Activated CD4-positive, alpha-beta T cell treated with anti-CD3 and anti-CD28 coated beads, Interleukin-2, amount 10 ng/mL, durations not matched to agents 7 days and 5 days (primary cell): Measurements from ENCODE around the gene S100A11. TPM values are rescaled to one million over a fixed set of nuclear protein-coding genes. Genes with fewer than 3 reads are reported as not detected.

ENCODE experiments used
- CTCF ChIA-PET: fragments of 350-600 bp; sonication (Branson Sonifier 250); formaldehyde crosslinking; loops from one replicate; lab custom pipeline; 2021; ENCODE audit warnings: antibody characterized with exemption; lab: Charles Lee
- POLR2A ChIA-PET: fragments of 350-600 bp; sonication (Branson Sonifier 250); formaldehyde crosslinking; loops from one replicate; lab custom pipeline; 2021; ENCODE audit warnings: antibody characterized with exemption; lab: Charles Lee
- DNase-seq: peaks from one replicate; pipeline ENCODE4 v3.0.0-alpha.2; 2020
- H3K27ac Mint-ChIP-seq: one replicate; pipeline ENCODE4 v1.8.0; 2021; ENCODE audit warnings: mild to moderate bottlenecking, moderate library complexity, mixed read lengths
- H3K27me3 Mint-ChIP-seq: one replicate; pipeline ENCODE4 v1.8.0; 2021; ENCODE audit warnings: mixed read lengths
- H3K36me3 Mint-ChIP-seq: one replicate; pipeline ENCODE4 v1.8.0; 2021; ENCODE audit warnings: low read depth, mixed read lengths
- H3K4me1 Mint-ChIP-seq: one replicate; pipeline ENCODE4 v1.8.0; 2021; ENCODE audit warnings: mixed read lengths
- H3K4me3 Mint-ChIP-seq: one replicate; pipeline ENCODE4 v1.8.0; 2021; ENCODE audit warnings: mild to moderate bottlenecking, moderate library complexity, mixed read lengths
- H3K9me3 Mint-ChIP-seq: one replicate; pipeline ENCODE4 v1.8.0; 2021; ENCODE audit warnings: mixed read lengths
- total RNA-seq, 2 experiments: library from RNA; stranded (reverse); gene quantifications; one replicate each; pipeline ENCODE4 v1.2.3, GENCODE V29; 2021

Gene S100A11
- total RNA-seq, 2 experiments from 2014 or later: 367 to 412 TPM

- peaks cover 3% of the 10 kb centered on the region for H3K9me3 Mint-ChIP-seq
- DNase-seq: no peak
- peaks cover 47% of the 10 kb centered on the region for H3K4me1 Mint-ChIP-seq
- H3K27me3 Mint-ChIP-seq: no peaks in the 10 kb centered on the region
- POLR2A ChIA-PET: no interaction called here
- CTCF ChIA-PET: interaction anchor here (1.7 to 5.3 kb wide), 5 partner anchors 12 to 68 kb away, joined by 5 to 68 read pairs (median 9); no protein-coding TSS in a partner anchor
- H3K27ac Mint-ChIP-seq: peak overlapping the region; percentile 99
- H3K36me3 Mint-ChIP-seq: peaks cover 49% of the 10 kb centered on the region
- H3K4me3 Mint-ChIP-seq: peak overlapping the region; percentile 98
Measured at GRCh38 chr1:152035539-152036266, 1.1 kb downstream of the S100A11 start.

GRCh38 chr1:152034654-152035538 lies 1.9 kb downstream of the S100A11 start:
- H3K27me3 Mint-ChIP-seq: no peaks in the 10 kb centered on the region
- CTCF ChIA-PET: interaction anchor here (0.6 to 5.3 kb wide), 19 partner anchors 11 to 423 kb away, joined by 3 to 68 read pairs (median 4); no protein-coding TSS in a partner anchor
- H3K9me3 Mint-ChIP-seq: peaks cover 3% of the 10 kb centered on the region
- peak; percentile 73 for DNase-seq
- H3K36me3 Mint-ChIP-seq: peaks cover 54% of the 10 kb centered on the region
- H3K27ac Mint-ChIP-seq: peak overlapping the region; percentile 99
- peak overlapping the region; percentile 98 for H3K4me3 Mint-ChIP-seq
- peaks cover 51% of the 10 kb centered on the region for H3K4me1 Mint-ChIP-seq
- POLR2A ChIA-PET: no interaction called here

GRCh38 chr1:152034324-152034653 lies 2.5 kb downstream of the S100A11 start:
- no peak for DNase-seq
- H3K27ac Mint-ChIP-seq: peak overlapping the region; percentile 99
- H3K36me3 Mint-ChIP-seq: peaks cover 58% of the 10 kb centered on the region
- peaks cover 56% of the 10 kb centered on the region for H3K4me1 Mint-ChIP-seq
- H3K27me3 Mint-ChIP-seq: no peaks in the 10 kb centered on the region
- ChIA-PET CTCF (interaction anchor here (0.5 to 5.3 kb wide), 19 partner anchors 11 to 424 kb away, joined by 3 to 68 read pairs (median 4); no protein-coding TSS in a partner anchor), POLR2A (no interaction called here)
- H3K9me3 Mint-ChIP-seq: peaks cover 3% of the 10 kb centered on the region
- peak overlapping the region; percentile 98 for H3K4me3 Mint-ChIP-seq

- H3K36me3 Mint-ChIP-seq: peaks cover 54% of the 10 kb centered on the region
- ChIA-PET CTCF (interaction anchor here (0.6 kb wide), 1 partner anchor 430 kb away, joined by 6 read pairs; no protein-coding TSS in a partner anchor), POLR2A (no interaction called here)
- no peaks in the 10 kb centered on the region for H3K27me3 Mint-ChIP-seq
- no peak overlapping the region for H3K27ac Mint-ChIP-seq
- H3K4me1 Mint-ChIP-seq: peaks cover 50% of the 10 kb centered on the region
- DNase-seq: no peak
- H3K9me3 Mint-ChIP-seq: peaks cover 3% of the 10 kb centered on the region
- no peak overlapping the region for H3K4me3 Mint-ChIP-seq
Measured at GRCh38 chr1:152029929-152030211, 6.9 kb downstream of the S100A11 start.

- H3K9me3 Mint-ChIP-seq: peaks cover 3% of the 10 kb centered on the region
- POLR2A ChIA-PET: no interaction called here
- CTCF ChIA-PET: interaction anchor here (1.7 kb wide), 1 partner anchor 28 kb away, joined by 6 read pairs; no protein-coding TSS in a partner anchor
- no peaks in the 10 kb centered on the region for H3K27me3 Mint-ChIP-seq
- H3K4me1 Mint-ChIP-seq: peaks cover 46% of the 10 kb centered on the region
- no peak for DNase-seq
- no peak overlapping the region for H3K4me3 Mint-ChIP-seq
- H3K36me3 Mint-ChIP-seq: peaks cover 50% of the 10 kb centered on the region
- no peak overlapping the region for H3K27ac Mint-ChIP-seq
Measured at GRCh38 chr1:152029144-152029928, 7.5 kb downstream of the S100A11 start.

GRCh38 chr1:152026895-152027294 lies 9.9 kb downstream of the S100A11 start:
- H3K27ac Mint-ChIP-seq: no peak overlapping the region
- H3K4me3 Mint-ChIP-seq: no peak overlapping the region
- CTCF ChIA-PET: interaction anchor here (1.2 kb wide), 1 partner anchor 12 kb away, joined by 3 read pairs; no protein-coding TSS in a partner anchor
- DNase-seq: no peak
- H3K36me3 Mint-ChIP-seq: peaks cover 26% of the 10 kb centered on the region
- POLR2A ChIA-PET: no interaction called here
- peaks cover 23% of the 10 kb centered on the region for H3K4me1 Mint-ChIP-seq
- no peaks in the 10 kb centered on the region for H3K27me3 Mint-ChIP-seq
- H3K9me3 Mint-ChIP-seq: peaks cover 2% of the 10 kb centered on the region

GRCh38 chr1:152024223-152024622 lies 12.6 kb downstream of the S100A11 start:
- H3K36me3 Mint-ChIP-seq: peaks cover 7% of the 10 kb centered on the region
- no peaks in the 10 kb centered on the region for H3K9me3 Mint-ChIP-seq
- no peak overlapping the region for H3K27ac Mint-ChIP-seq
- CTCF ChIA-PET: interaction anchor here (2.1 to 4.2 kb wide), 2 partner anchors 11 kb away, joined by 6 to 16 read pairs; no protein-coding TSS in a partner anchor
- H3K4me1 Mint-ChIP-seq: peaks cover 8% of the 10 kb centered on the region
- H3K4me3 Mint-ChIP-seq: no peak overlapping the region
- DNase-seq: no peak
- no peaks in the 10 kb centered on the region for H3K27me3 Mint-ChIP-seq
- POLR2A ChIA-PET: no interaction called here

GRCh38 chr1:152023221-152023620 lies 13.6 kb downstream of the S100A11 start:
- H3K4me1 Mint-ChIP-seq: no peaks in the 10 kb centered on the region
- H3K27ac Mint-ChIP-seq: no peak overlapping the region
- DNase-seq: no peak
- H3K9me3 Mint-ChIP-seq: no peaks in the 10 kb centered on the region
- H3K4me3 Mint-ChIP-seq: no peak overlapping the region
- H3K36me3 Mint-ChIP-seq: no peaks in the 10 kb centered on the region
- POLR2A ChIA-PET: no interaction called here
- CTCF ChIA-PET: interaction anchor here (2.1 to 4.2 kb wide), 3 partner anchors 10 to 55 kb away, joined by 6 to 16 read pairs (median 7); no protein-coding TSS in a partner anchor
- H3K27me3 Mint-ChIP-seq: no peaks in the 10 kb centered on the region

GRCh38 chr1:152022474-152022873 lies 14.3 kb downstream of the S100A11 start:
- H3K27ac Mint-ChIP-seq: no peak overlapping the region
- no peak overlapping the region for H3K4me3 Mint-ChIP-seq
- no peak for DNase-seq
- no peaks in the 10 kb centered on the region for H3K36me3 Mint-ChIP-seq
- no peaks in the 10 kb centered on the region for H3K9me3 Mint-ChIP-seq
- CTCF ChIA-PET: interaction anchor here (1.6 to 4.2 kb wide), 3 partner anchors 12 to 55 kb away, joined by 7 to 16 read pairs (median 8); no protein-coding TSS in a partner anchor
- H3K27me3 Mint-ChIP-seq: peaks cover 2% of the 10 kb centered on the region
- no peaks in the 10 kb centered on the region for H3K4me1 Mint-ChIP-seq
- POLR2A ChIA-PET: no interaction called here

- Mint-ChIP-seq H3K9me3 (no peaks in the 10 kb centered on the region), H3K36me3 (no peaks in the 10 kb centered on the region), H3K27me3 (peaks cover 10% of the 10 kb centered on the region), H3K27ac (no peak overlapping the region), H3K4me3 (no peak overlapping the region), H3K4me1 (no peaks in the 10 kb centered on the region)
- ChIA-PET CTCF (interaction anchor here (1.6 to 4.2 kb wide), 3 partner anchors 13 to 54 kb away, joined by 7 to 16 read pairs (median 8); no protein-coding TSS in a partner anchor), POLR2A (no interaction called here)
- DNase-seq: no peak
Measured at GRCh38 chr1:152021569-152021968, 15.2 kb downstream of the S100A11 start.

GRCh38 chr1:152020849-152021248 lies 16.0 kb downstream of the S100A11 start:
- H3K27ac Mint-ChIP-seq: no peak overlapping the region
- ChIA-PET CTCF (interaction anchor here (1.6 to 2.3 kb wide), 2 partner anchors 19 to 53 kb away, joined by 7 to 8 read pairs; no protein-coding TSS in a partner anchor), POLR2A (no interaction called here)
- H3K36me3 Mint-ChIP-seq: no peaks in the 10 kb centered on the region
- no peaks in the 10 kb centered on the region for H3K9me3 Mint-ChIP-seq
- DNase-seq: no peak
- H3K4me1 Mint-ChIP-seq: no peaks in the 10 kb centered on the region
- H3K27me3 Mint-ChIP-seq: peaks cover 11% of the 10 kb centered on the region
- no peak overlapping the region for H3K4me3 Mint-ChIP-seq

GRCh38 chr1:152018537-152018936 lies 18.3 kb downstream of the S100A11 start:
- peak; percentile 28 for DNase-seq
- Mint-ChIP-seq H3K4me1 (peaks cover 3% of the 10 kb centered on the region), H3K27me3 (peaks cover 22% of the 10 kb centered on the region), H3K27ac (no peak overlapping the region), H3K36me3 (no peaks in the 10 kb centered on the region), H3K4me3 (no peak overlapping the region), H3K9me3 (no peaks in the 10 kb centered on the region)
- CTCF ChIA-PET: interaction anchor here (0.6 to 1.4 kb wide), 3 partner anchors 8 to 69 kb away, joined by 3 to 5 read pairs (median 3); no protein-coding TSS in a partner anchor
- POLR2A ChIA-PET: no interaction called here
